SU-DHL-6 (cell line): ENCODE measurements around the gene KLHL29.

Experiments
- H2AFZ ChIP-seq: fragments of 200-600 bp; sonication (generic); 2 replicates; pipeline ENCODE4 v1.6.1; 2014; ENCODE audit warnings: low read depth, mild to moderate bottlenecking, moderate library complexity, mixed read lengths, antibody characterized with exemption, low read length; ENCODE audit not compliant: severe bottlenecking
- H3F3A ChIP-seq: fragments of 200-600 bp; shearing (Covaris generic); 2 replicates; pipeline ENCODE4 v1.6.0; 2016; ENCODE audit warnings: antibody characterized with exemption, mild to moderate bottlenecking; ENCODE audit not compliant: insufficient read depth
- H3K27ac ChIP-seq: fragments of 200-600 bp; sonication (generic); 2 replicates; pipeline ENCODE4 v1.5.1; 2016; ENCODE audit warnings: low read depth, mild to moderate bottlenecking, low read length, moderate library complexity, mixed read lengths
- H3K27me3 ChIP-seq: fragments of 200-600 bp; sonication (generic), shearing (Covaris generic); 2 replicates; pipeline ENCODE4 v1.6.0; 2014; ENCODE audit warnings: mild to moderate bottlenecking, low read length
- H3K36me3 ChIP-seq: fragments of 200-600 bp; sonication (generic); 2 replicates; pipeline ENCODE4 v1.6.1; 2014; ENCODE audit warnings: mild to moderate bottlenecking, low read length, mixed read lengths
- H3K4me2 ChIP-seq: fragments of 300-600, 200-600 bp; shearing (Covaris generic), sonication (generic); 2 replicates; pipeline ENCODE4 v1.6.0; 2014; ENCODE audit warnings: low read length, low read depth, mild to moderate bottlenecking; ENCODE audit not compliant: poor library complexity, severe bottlenecking
- H3K4me3 ChIP-seq: fragments of 200-600 bp; sonication (generic); 2 replicates; pipeline ENCODE4 v1.5.1; 2014; ENCODE audit warnings: antibody characterized with exemption, low read length, mild to moderate bottlenecking, mixed read lengths; ENCODE audit not compliant: insufficient read depth, poor library complexity, severe bottlenecking
- H3K79me2 ChIP-seq: fragments of 200-600 bp; sonication (generic); 2 replicates; pipeline ENCODE4 v1.6.1; 2014; ENCODE audit warnings: mild to moderate bottlenecking, low read length, moderate library complexity; ENCODE audit not compliant: insufficient read depth
- H3K9ac ChIP-seq: fragments of 200-600 bp; sonication (generic); 2 replicates; pipeline ENCODE4 v1.7.0; 2014; ENCODE audit warnings: mild to moderate bottlenecking, low read length
- H3K9me2 ChIP-seq: fragments of 200-600 bp; sonication (generic); replicated peaks from 2 replicates; pipeline ENCODE4 v1.6.1; 2014; ENCODE audit warnings: low read length; ENCODE audit not compliant: insufficient read depth
- H3K9me3 ChIP-seq: fragments of 200-600 bp; sonication (generic); 2 replicates; pipeline ENCODE4 v1.6.1; 2014; ENCODE audit warnings: low read length, mixed read lengths; ENCODE audit not compliant: insufficient read depth
- H4K20me1 ChIP-seq: fragments of 200-600 bp; sonication (generic); 2 replicates; pipeline ENCODE4 v1.6.1; 2014; ENCODE audit warnings: low read depth, mild to moderate bottlenecking, antibody characterized with exemption, low read length, moderate library complexity, mixed read lengths
- EZH2phosphoT487 ChIP-seq: fragments of 200-600 bp; sonication (generic), shearing (Covaris generic); conservative IDR thresholded peaks from 2 replicates; pipeline ENCODE4 v1.6.1; 2018; ENCODE audit warnings: mild to moderate bottlenecking, antibody characterized with exemption, low read length, moderate library complexity, mixed read lengths
- TF ChIP-seq, protein P1 (sequence below): fragments of 200-600 bp; sonication (generic); IDR thresholded peaks from one replicate; pipeline ENCODE4 v1.5.1; 2017; ENCODE audit warnings: antibody characterized with exemption, mild to moderate bottlenecking, low read length, moderate library complexity; ENCODE audit not compliant: insufficient read depth, poor library complexity, severe bottlenecking

KLHL29 gene

DNA sequence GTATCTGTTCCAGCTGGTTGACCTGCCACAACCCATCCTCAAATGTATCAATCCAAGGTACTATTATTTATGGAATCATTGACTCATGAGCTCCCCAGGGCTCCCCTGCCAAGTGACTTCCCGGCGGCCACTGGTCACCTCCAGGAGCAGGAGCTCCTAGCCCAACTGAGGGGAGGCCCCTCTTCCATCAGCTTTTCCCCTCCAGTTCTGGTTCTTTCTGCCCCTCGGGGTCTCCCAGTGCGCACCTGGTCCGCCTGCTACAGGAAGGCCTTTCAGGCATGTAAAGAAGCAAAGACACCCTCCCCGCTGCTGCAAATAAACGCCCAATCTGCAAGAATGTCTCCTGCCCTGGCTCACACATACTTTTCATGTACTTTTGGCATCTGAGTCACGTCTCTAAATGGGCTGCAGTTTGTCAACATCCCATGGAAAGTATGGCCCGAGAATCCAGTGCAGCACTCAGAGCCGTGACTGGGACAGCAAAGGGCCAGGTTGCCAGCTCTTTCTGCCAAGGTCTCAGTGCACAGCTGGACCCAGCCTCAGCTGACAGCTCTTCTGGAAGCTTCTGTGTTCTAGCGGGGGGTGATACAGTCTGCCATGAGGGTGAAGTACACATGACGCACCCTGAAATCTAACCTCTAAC is 41.4 kb downstream of the KLHL29 start:
- H3K9me3 ChIP-seq, result no peaks in the 10 kb centered on the region
- H3K9ac ChIP-seq, result no peak overlapping the region
- H3K27ac ChIP-seq, result no peak overlapping the region

DNA sequence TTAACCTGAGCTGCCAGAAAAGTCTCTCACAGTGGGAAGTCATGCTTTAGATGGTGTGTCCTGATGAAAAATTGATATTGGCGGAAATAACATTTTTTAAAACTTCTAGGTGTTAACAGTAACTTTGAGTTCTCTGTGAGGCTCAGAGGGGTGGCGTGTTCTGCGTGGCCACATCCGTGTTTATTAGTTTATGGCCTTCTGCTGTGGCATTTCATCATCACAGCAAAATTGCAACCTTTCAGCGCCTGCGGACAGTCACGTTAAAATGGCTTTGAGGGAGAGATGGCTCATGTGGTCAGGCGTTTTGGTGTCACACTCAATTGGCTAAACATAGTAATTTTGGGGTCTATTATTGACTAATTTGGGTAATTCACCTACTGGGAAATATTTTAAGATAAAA is 42.4 kb downstream of the KLHL29 start:
- no peaks in the 10 kb centered on the region for H4K20me1 ChIP-seq
- no peaks in the 10 kb centered on the region for H3K27me3 ChIP-seq
- no peak overlapping the region for H3K4me2 ChIP-seq
- H3K36me3 ChIP-seq, result no peaks in the 10 kb centered on the region
- TF ChIP-seq EZH2phosphoT487, result no peak
- TF ChIP-seq, protein P1, sequence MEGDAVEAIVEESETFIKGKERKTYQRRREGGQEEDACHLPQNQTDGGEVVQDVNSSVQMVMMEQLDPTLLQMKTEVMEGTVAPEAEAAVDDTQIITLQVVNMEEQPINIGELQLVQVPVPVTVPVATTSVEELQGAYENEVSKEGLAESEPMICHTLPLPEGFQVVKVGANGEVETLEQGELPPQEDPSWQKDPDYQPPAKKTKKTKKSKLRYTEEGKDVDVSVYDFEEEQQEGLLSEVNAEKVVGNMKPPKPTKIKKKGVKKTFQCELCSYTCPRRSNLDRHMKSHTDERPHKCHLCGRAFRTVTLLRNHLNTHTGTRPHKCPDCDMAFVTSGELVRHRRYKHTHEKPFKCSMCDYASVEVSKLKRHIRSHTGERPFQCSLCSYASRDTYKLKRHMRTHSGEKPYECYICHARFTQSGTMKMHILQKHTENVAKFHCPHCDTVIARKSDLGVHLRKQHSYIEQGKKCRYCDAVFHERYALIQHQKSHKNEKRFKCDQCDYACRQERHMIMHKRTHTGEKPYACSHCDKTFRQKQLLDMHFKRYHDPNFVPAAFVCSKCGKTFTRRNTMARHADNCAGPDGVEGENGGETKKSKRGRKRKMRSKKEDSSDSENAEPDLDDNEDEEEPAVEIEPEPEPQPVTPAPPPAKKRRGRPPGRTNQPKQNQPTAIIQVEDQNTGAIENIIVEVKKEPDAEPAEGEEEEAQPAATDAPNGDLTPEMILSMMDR, result no peak
- no peak overlapping the region for H3K27ac ChIP-seq
- H3K9me2 ChIP-seq, result no peaks in the 10 kb centered on the region
- no peaks in the 10 kb centered on the region for H3F3A ChIP-seq
- no peaks in the 10 kb centered on the region for H3K79me2 ChIP-seq
- no peak overlapping the region for H3K4me3 ChIP-seq
- no peak overlapping the region for H3K9ac ChIP-seq
- H3K9me3 ChIP-seq, result no peaks in the 10 kb centered on the region
- H2AFZ ChIP-seq, result no peak overlapping the region

More for the DNA sequence above, 41.4 kb downstream of the KLHL29 start:
- no peak overlapping the region for H2AFZ ChIP-seq
- no peaks in the 10 kb centered on the region for H4K20me1 ChIP-seq
- TF ChIP-seq, protein P1, result no peak
- no peak for TF ChIP-seq EZH2phosphoT487
- no peaks in the 10 kb centered on the region for H3K36me3 ChIP-seq
- H3K79me2 ChIP-seq, result no peaks in the 10 kb centered on the region
- H3F3A ChIP-seq, result no peaks in the 10 kb centered on the region
- no peaks in the 10 kb centered on the region for H3K9me2 ChIP-seq
- no peaks in the 10 kb centered on the region for H3K27me3 ChIP-seq
- H3K4me2 ChIP-seq, result no peak overlapping the region
- H3K4me3 ChIP-seq, result no peak overlapping the region

DNA sequence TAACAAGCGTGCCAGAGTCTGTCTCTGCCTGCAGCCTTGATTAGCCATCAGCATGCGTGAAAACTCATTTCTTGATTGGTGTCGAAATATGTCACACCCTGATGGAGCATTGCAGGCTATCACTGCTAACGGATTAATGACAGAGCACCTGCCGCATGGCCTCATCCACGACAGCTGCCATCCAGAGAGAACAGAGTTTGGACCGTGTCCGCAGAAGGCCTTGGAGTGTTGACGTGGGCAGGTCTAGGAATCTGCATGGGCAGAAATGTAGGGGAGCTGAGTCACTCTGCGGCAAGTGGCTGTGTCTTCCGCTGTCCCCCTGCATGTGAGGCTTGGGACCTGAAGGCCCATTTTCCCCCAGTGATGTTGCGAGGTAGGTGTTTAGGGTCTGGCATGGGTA is 43.0 kb downstream of the KLHL29 start:
- H3F3A ChIP-seq, result no peaks in the 10 kb centered on the region
- H3K79me2 ChIP-seq, result no peaks in the 10 kb centered on the region
- no peaks in the 10 kb centered on the region for H3K9me2 ChIP-seq
- H3K9ac ChIP-seq, result no peak overlapping the region
- H3K36me3 ChIP-seq, result no peaks in the 10 kb centered on the region
- H3K27me3 ChIP-seq, result no peaks in the 10 kb centered on the region
- no peak overlapping the region for H2AFZ ChIP-seq
- no peaks in the 10 kb centered on the region for H3K9me3 ChIP-seq
- no peaks in the 10 kb centered on the region for H4K20me1 ChIP-seq
- no peak overlapping the region for H3K4me3 ChIP-seq
- no peak for TF ChIP-seq EZH2phosphoT487
- TF ChIP-seq, protein P1, result no peak
- H3K27ac ChIP-seq, result no peak overlapping the region
- no peak overlapping the region for H3K4me2 ChIP-seq
